PFSK-1 (cell line): ENCODE data around the gene PLEKHA3.

Source experiments
- FOXP2 ChIP-seq: optimal IDR thresholded peaks from 2 replicates; pipeline ENCODE3; 2011; ENCODE audit warnings: borderline replicate concordance, control low read depth, inconsistent platforms; ENCODE audit not compliant: insufficient read depth; ENCODE audit errors: extremely low read length, extremely low read depth
- POLR2AphosphoS5 ChIP-seq: IDR thresholded peaks from 2 replicates; pipeline ENCODE4 v1.6.1; 2012; ENCODE audit warnings: low read depth, mild to moderate bottlenecking, control low read depth, low read length, moderate library complexity
- REST ChIP-seq, 2 experiments: IDR thresholded peaks; 2 replicates each; pipeline versions ENCODE4 v1.6.1 to v1.8.0; 2011 to 2012; ENCODE audit warnings: low read depth in 2 of 2, low read length in 2 of 2, control low read depth in 1 of 2, inconsistent platforms in 1 of 2, mild to moderate bottlenecking in 1 of 2, moderate library complexity in 1 of 2; ENCODE audit not compliant: insufficient read depth in 1 of 2
- SIN3A ChIP-seq: IDR thresholded peaks from 2 replicates; pipeline ENCODE4 v1.6.1; 2012; ENCODE audit warnings: mild to moderate bottlenecking, low read length, moderate library complexity, borderline replicate concordance; ENCODE audit not compliant: insufficient read depth
- TAF1 ChIP-seq: IDR thresholded peaks from 2 replicates; pipeline ENCODE4 v1.6.1; 2012; ENCODE audit warnings: low read length, control low read depth, borderline replicate concordance; ENCODE audit not compliant: insufficient read depth

Gene PLEKHA3

GRCh38 chr2:178476477-178476876 is 3.8 kb upstream of the PLEKHA3 start:
- TF ChIP-seq REST (IDR thresholded peaks at IDR 0.05; ENCODE audit: insufficient read depth in 1 of 2, low read depth in 2 of 2, low read length in 2 of 2) = no peak
- no peak for TF ChIP-seq POLR2AphosphoS5
- TF ChIP-seq TAF1 = no peak
- no peak for TF ChIP-seq FOXP2
- TF ChIP-seq SIN3A = no peak

- TF ChIP-seq TAF1 = no peak
- TF ChIP-seq FOXP2 = no peak
- no peak for TF ChIP-seq POLR2AphosphoS5
- no peak for TF ChIP-seq SIN3A
- no peak for TF ChIP-seq REST (IDR thresholded peaks at IDR 0.05; ENCODE audit: insufficient read depth in 1 of 2, low read depth in 2 of 2, low read length in 2 of 2)
Measured at GRCh38 chr2:178477443-178478129, 2.7 kb upstream of the PLEKHA3 start.

GRCh38 chr2:178478130-178478438 is 2.2 kb upstream of the PLEKHA3 start:
- TF ChIP-seq POLR2AphosphoS5 (no peak), FOXP2 (no peak), SIN3A (no peak), TAF1 (no peak), REST (IDR thresholded peaks at IDR 0.05; ENCODE audit: insufficient read depth in 1 of 2, low read depth in 2 of 2, low read length in 2 of 2) (no peak)

GRCh38 chr2:178478439-178479274 is 1.6 kb upstream of the PLEKHA3 start, which contains the start of gene FKBP7:
Gene FKBP7 (minus strand): TSS chr2:178478600. CDS start chr2:178478499, 101 bp downstream.
- TF ChIP-seq POLR2AphosphoS5 (peak; percentile 76), REST (IDR thresholded peaks at IDR 0.05; ENCODE audit: insufficient read depth in 1 of 2, low read depth in 2 of 2, low read length in 2 of 2) (no peak), SIN3A (0 out of 2 replicates have a peak, but pooled peaks have one; percentile 35), FOXP2 (no peak), TAF1 (peak; percentile 69; the same call in 1 of the 2 replicates)
